GM12878 (cell line): ENCODE results near the gene RAD51B.

Experiments used
- HDAC2 ChIP-seq: fragments of 200-600 bp; sonication (generic); IDR thresholded peaks from 2 replicates; pipeline ENCODE4 v1.6.1; 2017
- POLR2AphosphoS5 ChIP-seq: IDR thresholded peaks from 2 replicates; pipeline ENCODE4 v1.6.1; 2011; ENCODE audit warnings: mild to moderate bottlenecking, low read length, inconsistent platforms
- TCF3 ChIP-seq: IDR thresholded peaks from 2 replicates; pipeline ENCODE4 v1.6.1; 2012; ENCODE audit warnings: low read depth, mild to moderate bottlenecking, low read length, borderline replicate concordance; ENCODE audit not compliant: insufficient read depth

- TF ChIP-seq TCF3 = no peak
- TF ChIP-seq HDAC2 = no peak
- no peak for TF ChIP-seq POLR2AphosphoS5
Observed at GRCh38 chr14:68755016-68755353, 935.4 kb downstream of the RAD51B start.
